ENCODE results near the gene KNDC1.

KNDC1 gene

DNA sequence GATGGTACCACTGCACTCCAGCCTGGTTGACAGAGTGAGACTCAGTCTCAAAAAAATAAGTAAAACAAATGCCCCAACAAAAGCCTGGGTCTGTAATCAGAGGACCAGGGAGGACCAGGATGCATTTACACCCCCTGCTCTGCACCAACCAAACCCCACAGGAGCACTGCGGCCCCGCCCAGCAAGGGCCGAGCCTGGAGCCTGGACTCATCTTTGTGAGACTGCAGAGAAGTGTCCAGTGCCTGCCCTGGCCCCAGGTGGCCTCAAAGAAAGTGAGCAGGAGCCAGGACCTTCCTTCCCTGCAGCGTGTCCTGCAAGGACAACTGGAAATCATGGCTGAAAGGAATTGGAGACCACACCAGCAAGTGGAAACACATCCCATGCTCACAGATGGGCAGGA, 31.6 kb downstream of the KNDC1 start:
- DNase-seq (ENCODE audit: low spot score), result no peak

DNA sequence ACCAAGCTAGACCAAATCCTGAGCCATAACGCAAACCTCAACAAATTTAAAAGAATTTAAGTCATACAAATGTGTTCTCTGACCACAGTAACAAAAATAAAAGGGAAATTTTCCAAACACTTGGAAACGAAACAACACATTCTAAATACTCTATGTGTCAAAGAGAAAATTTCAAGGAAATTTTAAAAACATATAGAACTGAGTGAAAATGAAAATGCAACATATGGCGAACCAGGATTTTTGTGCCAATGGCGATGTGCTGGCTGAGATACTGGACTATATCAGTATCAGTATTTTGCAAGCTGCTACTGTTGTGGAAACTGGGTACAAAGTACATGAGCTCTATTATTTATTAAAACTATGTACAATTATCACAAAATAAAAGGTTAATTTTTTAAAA, 34.1 kb downstream of the KNDC1 start:
- no peak for DNase-seq (ENCODE audit: low spot score)

DNA sequence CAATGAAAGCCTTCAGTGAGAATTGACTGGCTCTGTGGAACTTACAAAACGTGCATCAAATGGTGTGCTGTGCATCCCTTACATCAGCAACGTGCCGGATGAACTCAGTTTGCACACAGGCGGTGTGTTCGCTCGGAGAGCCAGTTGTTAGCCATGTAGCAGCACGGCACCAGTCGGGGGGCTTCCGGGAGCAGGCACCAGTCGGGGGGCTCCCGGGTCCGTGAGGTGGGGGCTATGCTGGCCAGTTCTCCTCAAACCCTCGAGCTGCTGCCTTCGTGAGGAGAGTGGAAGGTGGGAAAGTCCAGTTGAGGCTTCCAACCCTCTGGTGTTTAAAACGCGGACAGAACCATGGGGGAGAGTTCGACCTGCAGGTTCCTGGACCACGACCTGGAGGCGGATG, 35.1 kb downstream of the KNDC1 start:
- no peak for DNase-seq (ENCODE audit: low spot score)

DNA sequence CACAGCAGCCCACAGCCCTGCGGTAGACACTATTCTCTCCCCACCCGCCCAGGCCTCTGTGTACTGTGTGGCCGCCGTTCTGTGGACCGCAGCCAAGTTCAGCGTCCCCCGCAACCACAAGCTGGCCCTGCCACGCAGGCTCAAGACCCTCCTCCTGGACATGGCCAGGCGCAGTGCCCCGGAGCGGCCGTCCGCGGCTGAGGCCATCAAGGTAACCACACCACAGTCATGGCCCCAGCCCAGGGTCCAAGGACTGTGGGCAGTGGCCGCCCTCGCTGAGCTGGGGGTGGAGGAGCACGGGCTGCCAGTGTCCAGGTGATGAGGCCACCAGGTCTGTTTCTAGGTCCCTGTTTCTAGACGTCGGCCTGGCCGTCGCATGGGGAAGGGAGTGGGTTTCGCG, 35.6 kb downstream of the KNDC1 start:
- DNase-seq (ENCODE audit: low spot score), result no peak

DNA sequence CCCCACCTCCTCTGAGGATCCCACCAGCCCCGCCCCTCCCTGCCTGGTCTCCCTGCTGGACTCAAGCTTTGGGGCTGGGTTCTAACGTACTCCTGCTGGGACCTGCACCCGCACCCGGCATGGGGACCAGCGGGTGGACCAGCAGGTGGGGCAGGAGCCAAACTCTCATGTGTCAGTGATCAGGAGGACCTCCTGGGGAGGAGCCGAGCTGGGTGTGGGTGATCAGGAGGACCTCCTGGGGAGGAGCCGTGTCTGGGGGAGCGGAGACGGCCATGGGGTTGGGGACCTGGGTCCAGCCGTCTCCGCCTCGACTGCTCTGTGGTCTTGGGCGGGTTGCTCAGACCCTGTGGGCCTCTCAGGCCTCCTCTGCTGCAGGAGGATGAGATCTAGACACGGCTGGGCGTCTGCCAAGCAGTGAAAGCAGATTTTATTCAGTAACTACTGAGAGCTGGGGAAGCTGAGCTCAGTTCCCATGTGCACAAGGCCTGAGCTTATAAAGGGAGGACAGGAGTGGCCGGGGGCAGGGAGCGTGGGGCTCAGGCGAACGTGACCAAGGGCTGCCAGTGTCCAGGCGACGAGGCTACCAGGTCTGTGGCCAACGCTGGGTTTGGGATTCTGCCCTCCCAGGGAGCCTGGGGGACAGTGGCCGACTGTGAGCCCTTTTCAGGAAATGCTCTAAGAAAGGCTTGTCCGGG, 36.3 kb downstream of the KNDC1 start:
- no peak for DNase-seq (ENCODE audit: low spot score)

DNA sequence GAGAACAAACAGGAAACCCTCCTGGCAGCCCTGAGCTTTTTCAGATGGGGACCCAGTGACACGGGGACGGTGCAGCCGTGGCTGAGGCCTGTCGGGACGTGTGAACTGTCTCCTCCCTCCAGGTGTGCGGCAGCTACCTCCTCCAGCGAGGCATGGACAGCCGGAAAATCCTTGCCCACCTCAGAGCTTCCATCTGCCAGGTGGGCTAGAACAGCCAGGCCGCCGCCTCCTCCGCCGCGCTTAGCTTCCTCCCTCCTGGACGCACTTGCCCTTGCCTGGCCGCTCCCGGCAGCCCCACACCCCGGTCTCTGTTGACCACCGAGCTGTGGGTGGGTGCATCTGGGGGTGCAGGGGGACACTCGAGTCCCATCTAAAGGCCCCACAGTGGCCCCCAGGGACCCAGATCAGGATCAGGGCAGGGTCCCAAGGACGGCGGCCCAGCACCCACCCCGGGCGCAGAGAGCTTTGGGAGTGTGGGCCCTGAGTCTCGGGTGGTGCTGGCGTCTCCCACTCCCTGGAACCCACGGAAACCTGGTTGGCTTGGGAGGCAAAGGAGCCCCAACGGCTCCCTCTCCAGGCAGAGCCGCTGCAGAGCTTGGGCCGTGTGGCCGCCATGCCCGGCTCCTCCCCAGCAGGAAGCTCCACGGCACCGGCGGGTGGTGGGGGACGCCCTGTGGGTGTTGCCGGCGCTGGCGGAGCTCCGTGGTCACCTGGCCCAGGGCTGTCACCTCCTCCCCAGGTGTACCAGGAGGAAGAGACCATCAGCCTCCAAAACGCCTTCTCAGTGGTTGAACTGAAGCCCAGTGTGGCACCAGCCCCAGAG, 37.1 kb downstream of the KNDC1 start:
- no peak for DNase-seq (ENCODE audit: low spot score)

DNA sequence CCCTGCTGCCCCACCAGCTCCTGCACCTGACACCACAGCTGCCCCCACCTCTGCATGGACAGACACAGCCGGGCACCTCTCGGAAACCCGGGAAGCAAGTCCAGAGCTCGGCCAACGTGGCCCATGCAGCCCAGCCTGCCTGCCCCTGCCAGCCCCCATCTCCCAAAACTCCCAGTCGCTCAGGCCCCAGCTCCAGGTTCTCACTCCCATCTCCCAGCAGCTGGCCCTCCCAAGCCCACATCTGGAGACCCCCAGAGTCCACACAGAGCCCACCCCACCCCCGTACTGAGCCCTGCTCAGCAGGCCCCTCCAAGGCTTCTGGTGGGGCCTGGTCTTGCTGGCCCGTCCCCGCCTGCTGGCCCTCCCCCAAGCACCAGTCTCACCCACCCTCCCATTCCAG, 37.8 kb downstream of the KNDC1 start:
- DNase-seq (ENCODE audit: low spot score), result no peak

DNA sequence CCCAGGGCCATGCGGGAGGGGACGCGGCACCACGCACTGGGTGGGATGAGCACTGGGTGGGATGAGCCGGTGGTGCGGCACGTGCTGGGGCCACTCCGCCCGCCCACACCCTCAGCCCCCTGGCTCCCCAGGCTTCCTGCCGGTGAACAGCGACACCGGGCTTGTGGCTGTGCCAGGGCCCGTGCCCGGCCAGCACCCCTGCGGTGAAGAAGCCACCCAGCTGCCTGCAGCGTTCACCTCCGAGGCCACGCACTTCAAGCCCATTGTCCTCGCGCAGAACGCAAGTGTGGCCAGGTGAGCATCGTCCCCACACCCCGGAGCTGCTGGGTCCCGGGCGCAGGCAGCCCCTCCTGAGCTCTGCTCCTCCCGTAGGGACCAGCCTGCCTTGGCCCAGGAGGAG, 38.2 kb downstream of the KNDC1 start:
- no peak for DNase-seq (ENCODE audit: low spot score)

DNA sequence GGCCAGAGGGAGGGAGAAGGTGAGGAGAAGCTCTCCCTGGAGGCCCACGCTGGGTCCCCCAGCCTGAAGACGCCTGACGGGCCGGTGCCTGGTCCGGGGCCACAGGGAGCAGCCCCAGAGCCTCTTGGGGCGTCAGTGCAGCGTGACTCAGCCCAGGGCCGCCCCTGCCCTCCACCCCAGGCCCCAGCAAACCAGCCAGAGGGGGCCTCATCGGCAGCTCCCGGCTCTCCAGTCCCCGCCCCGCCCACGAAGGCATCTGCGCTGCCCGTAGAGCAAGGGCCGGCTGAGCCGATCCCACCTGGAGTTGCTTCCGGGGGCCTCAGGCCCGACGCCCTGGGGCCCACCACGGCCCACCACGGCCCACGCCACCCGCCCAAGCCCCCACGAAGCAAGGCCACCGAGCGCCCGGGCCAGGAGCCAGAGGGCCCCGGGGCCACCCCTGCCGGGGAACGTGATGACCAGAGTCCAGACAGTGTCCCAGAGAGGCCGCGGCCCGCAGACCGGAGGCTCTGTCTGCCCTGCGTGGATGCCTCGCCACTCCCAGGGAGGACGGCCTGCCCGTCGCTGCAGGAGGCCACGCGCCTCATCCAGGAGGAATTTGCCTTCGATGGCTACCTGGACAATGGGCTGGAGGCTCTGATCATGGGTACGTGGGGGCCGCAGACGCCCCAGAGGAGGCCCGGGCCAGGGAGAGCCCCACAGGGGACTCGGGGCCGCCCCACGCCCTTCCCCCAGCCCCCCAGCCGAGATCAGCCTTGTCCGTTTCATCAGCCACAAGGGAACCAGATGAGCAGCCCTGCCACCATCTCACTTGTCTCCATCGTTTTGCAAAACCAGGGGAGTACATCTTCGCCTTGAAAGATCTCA, 38.8 kb downstream of the KNDC1 start:
- DNase-seq (ENCODE audit: low spot score), result no peak

DNA sequence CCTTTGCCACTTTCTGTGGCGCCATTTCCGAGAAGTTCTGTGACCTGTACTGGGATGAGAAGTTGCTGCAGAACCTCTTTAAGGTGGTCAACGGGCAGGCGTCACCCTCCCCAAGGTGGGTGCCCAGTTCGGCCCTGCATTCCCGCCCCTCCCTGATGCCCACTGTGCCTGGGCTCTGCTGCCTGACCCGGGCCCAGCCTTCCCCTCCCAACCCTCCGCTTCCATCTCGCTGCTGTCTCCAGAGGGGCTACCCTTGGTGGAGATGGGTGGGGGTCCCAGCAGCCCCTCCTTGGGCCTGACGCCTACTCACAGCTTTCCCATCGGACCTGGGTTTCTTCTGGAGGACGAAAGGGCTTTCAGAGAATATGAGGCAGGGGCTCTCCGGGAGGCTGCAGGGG, 39.5 kb downstream of the KNDC1 start:
- no peak for DNase-seq (ENCODE audit: low spot score)

DNA sequence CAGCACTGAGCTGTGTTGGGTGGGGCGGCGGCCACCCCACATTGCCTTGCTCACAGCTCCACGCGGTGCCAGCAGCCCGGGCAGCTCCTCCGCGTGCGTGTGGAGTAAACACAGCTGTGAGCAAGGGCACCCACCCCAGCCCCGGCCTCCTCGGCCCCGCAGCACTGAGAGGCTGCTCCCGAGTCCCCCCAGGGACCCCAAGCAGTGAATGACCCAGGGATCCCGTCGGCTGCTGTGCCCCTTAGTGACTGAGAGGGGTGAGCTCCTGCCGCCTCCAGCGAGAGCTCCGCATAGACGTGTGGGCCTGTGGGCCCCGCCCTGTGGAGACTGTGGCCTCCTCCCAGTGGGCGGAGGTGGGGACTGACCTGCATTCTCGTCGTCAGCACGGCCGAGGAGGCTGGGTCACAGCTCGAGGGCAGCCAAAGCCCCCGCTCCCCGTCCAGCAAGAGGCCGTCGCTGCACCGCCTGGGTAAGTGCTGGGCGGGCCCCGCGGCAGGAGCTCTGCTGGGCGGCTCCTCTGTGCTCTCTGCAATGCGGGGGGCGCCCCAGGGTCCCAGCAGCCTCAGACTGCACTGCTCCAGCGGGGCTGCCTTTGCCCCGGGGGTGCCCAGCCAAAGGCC, 40.1 kb downstream of the KNDC1 start:
- DNase-seq (ENCODE audit: low spot score), result no peak

DNA sequence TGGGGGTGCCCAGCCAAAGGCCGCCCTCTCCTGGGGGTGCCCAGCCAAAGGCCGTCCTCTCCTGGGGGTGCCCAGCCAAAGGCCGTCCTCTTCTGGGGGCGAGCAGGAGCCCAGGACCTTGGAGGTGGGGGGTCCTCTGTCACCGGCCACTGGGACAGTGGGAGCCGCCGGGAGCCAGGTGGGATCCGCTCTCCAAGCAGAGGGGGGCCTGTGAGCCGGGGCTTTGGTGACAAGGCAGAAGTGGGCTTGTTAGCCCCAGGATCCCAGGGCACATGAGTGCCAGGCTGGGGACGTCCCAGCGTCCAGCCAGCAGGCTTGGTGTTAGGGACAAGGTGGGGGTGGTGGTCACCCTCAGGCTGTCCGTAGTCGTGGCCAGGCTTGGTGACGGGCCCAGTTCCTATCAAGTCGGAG, 40.6 kb downstream of the KNDC1 start:
- no peak for DNase-seq (ENCODE audit: low spot score)

DNA sequence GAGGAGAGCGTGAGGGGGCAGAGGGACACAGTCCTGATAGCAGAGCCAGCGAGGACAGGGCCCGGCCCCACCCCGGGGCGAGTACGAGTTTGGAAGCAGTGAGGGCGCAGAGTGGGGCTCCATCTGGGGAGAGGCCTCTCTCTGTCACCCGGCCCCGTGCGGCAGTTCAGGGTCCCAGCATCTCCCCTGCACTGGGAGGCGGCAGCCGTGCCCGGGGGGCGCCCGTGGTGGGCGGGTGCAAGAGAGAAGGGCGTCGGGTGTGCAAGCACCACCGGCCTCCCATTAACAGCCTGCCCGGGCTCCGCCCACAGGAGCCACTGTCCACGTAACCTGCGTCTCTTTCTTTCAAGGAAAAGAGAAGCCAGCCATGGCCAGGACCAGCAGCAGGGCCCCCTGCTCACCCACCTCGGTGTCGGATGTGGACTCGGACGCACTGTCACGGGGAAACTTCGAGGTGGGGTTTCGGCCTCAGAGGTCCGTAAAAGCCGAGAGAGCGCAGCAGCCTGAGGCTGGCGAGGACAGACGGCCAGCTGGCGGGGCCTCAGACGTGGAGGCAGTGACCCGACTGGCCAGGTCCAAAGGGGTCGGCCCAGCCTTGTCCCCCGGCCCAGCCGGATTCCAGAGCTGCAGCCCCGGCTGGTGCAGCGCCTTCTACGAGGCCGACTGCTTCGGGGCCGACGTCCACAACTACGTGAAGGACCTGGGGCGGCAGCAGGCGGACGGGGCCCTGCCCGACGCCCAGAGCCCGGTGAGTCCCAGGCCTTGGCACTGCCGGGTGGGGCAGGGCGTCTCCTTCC, 41.3 kb downstream of the KNDC1 start:
- DNase-seq (ENCODE audit: low spot score), result no peak

DNA sequence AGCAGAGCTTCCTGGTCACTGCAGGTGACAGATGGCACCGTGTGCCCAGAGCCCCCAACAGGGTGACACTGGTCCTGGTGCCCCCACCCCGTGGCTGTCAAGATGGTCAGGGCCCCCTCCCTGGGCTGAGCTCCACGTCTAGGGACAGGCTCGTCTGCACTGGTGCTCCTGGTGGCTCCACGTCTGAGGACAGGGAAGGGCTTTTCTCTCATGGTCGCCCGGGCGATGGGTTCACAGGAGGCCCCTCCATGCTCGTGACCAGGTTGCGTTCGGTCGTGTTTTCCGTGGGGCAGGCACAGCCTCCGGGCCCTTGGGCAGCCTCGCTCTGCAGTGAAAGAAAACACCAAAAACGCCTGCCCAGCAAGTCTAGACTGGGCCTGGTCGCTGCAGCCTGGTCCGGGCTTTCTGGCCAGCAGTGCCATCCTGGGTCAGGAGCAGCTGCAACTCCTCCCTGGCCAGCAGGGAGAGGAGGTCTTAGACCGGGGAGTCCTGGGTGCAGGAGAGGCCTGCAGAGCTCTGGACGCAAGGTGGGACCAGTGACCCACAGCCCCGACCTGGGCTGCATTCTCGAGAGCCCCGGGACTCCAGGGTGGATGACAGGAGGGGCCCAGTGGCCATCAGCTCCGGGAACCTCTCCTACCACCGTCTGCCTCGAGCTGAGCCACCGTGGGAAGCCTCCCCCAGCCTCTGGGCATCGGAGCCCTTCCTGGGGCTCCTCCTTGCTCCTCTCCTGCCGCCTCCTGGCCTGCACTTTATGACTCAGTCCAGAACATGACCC, 42.1 kb downstream of the KNDC1 start:
- DNase-seq (ENCODE audit: low spot score), result no peak

DNA sequence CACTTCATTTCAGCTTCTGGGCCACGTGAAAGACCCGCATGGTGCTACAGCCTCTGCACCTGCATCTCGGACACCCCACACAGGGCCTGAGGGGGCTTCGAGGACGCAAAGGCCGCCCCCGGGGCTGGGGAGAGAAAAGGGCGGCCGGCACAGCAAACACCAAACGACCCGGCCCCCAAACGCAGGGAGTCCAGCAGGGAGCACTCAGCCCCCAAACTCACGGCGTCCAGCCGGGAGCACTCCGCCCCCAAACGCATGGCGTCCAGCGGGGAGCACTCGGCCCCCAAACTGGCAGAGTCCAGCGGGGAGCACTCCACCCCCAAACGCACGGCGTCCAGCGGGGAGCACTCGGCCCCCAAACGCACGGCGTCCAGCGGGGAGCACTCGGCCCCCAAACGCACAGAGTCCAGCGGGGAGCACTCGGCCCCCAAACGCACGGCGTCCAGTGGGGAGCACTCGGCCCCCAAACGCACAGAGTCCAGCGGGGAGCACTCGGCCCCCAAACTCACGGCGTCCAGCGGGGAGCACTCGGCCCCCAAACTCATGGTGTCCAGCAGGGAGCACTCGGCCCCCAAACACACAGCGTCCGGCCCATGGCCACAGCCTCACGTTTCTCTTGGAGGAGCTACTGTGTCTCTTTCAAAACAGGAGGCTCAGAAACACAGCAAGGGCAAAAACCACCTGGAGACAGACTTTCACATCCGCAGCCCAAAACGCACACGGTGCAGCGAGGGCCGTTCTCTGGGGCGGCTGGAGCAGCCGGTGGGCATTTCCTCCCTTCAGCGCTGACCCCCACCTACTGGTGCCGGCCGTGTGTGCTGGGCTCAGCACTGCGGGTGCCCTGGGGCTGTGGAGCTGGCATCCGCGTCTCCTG, 43.0 kb downstream of the KNDC1 start:
- DNase-seq (ENCODE audit: low spot score), result no peak

DNA sequence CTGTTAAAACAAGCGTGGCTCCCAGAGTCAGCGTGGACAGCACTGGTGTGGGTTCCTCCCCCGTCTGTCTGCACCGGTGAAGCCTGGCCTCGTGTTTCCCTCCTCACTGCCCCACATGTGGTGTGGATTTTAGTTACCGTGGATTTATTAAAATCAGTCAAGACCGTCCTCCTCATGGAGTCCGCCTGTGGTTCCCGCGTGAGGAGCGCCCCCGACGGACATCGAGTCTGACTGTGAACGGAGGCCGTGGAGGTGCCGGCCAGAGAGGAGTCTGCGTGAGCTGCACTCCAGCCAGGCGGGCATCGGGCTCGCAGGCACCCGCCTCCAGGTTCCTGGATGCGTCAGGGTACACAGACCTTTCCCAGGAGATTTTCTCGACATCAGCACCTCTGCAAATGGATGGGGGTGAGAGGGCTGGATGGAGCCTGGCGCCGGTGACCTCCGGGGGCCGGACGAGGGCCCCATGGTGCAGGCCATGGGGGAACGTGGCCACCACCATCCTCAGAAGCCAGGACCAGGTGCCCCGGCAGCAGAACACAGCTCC, 43.7 kb downstream of the KNDC1 start:
- no peak for DNase-seq (ENCODE audit: low spot score)

DNA sequence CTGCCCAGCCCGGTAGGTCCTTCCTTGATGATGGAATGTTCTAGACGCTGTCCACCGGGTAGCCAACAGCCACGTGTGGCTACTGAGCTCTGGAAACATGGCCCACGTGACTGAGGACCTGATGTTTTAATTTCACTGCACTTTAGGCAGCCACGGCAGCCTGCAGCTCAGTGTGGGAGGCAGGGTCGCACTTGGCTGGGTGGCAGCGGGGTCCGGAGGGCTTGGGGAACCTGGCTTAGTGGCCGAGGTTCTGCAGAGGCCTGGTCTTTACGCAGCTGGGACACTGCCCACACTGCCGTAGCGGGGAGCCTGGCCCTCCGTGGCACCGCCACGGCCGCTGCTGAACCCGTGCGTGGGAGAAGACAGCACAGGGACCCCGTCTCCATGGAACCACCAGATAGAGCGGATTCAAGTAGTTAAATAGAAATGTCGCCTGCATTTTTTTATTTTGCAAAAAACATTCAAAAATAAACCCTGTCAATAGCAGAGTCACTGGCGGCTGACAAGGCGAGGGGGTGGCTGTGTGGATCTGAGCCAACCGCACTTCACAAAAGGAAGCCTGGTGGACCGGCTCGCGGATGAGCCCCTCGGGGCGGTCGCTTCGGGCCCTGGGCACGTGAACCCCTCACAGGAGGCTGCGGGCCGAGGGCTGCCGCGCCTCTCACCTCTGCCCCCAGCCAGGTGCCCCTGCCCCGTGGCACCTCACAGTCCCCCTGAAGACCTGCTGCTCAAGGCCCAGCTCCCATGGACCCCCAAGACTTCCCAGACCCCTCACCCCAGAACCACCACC, 44.4 kb downstream of the KNDC1 start:
- DNase-seq (ENCODE audit: low spot score), result no peak

DNA sequence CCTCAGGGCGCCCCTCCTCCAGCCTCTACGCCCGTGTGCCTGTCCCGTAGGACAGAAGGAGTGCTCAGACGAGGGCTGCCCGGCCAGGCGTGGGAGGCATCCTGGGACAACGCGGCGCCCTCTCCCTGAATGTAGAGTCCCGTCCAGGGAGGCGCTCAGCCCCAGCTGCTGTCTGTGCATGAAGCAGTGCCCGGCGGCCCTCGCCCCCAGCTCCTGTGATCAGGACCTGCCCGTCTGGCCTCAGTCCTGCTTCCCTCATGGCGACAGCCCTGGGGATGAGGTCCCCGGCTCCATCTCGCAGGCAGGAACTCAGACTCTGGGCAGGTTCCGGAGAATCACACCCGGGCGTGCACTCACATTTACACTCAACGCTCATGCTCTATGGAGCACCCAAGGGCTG, 45.1 kb downstream of the KNDC1 start:
- DNase-seq (ENCODE audit: low spot score), result no peak
